ENCODE results near the gene ZCCHC18. TPM values are rescaled to one million over a fixed set of nuclear protein-coding genes. Genes with fewer than 3 reads are reported as not detected.

The ZCCHC18 gene
- total RNA-seq, 1 experiment from 2014 or later = not detected

DNA sequence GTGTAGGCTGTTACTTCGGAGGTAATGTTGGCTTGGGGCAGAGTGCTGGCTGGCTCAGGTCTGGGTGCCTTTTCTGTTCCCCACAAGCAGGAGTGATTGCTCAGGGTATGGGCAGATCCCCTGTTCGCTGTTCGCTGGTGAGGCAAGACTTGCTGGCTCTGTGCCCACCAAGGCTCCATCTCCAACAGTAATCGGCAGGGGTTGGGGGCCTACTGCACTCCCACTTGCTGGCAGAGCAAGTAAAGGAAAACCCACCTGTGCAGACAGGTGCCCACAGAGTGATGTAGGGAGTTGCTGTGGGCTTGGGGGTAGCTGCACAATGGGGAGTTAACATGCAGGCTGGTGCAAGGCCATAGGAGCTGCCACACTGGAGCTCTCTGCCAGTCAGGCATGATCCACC lies 28.3 kb upstream of the ZCCHC18 start:
- no TSS peak for BruUV-seq (replicated peaks)

More for the DNA sequence above, 28.3 kb upstream of the ZCCHC18 start:
- DNase-seq (ENCODE audit: low read depth, low spot score) (no peak), ATAC-seq (no peak)
- Histone ChIP-seq H3K79me2 (ENCODE audit: insufficient read depth, low read length) (no peaks in the 10 kb centered on the region), H4K20me1 (ENCODE audit: insufficient read depth) (no peaks in the 10 kb centered on the region), H3K4me2 (ENCODE audit: low read length) (no peak overlapping the region), H3K27me3 (ENCODE audit: insufficient read depth, low read length) (no peaks in the 10 kb centered on the region), H3K9me2 (ENCODE audit: insufficient read depth) (no peaks in the 10 kb centered on the region), H3K27ac (ENCODE audit: low read depth, low read length) (no peak overlapping the region), H3K9me3 (ENCODE audit: control insufficient read depth in 1 of 2, insufficient read depth in 1 of 2, low read depth in 1 of 2, low read length in 2 of 2) (no peaks in the 10 kb centered on the region), H3K4me3 (replicated peaks in 1 of 2; ENCODE audit: low read depth in 1 of 2, low read length in 2 of 2) (no peak overlapping the region), H3K9ac (ENCODE audit: low read length) (no peak overlapping the region), H3K36me3 (ENCODE audit: control insufficient read depth in 1 of 2, insufficient read depth in 2 of 2, low read length in 2 of 2) (no peaks in the 10 kb centered on the region), H2AFZ (ENCODE audit: low read depth, low read length, poor library complexity, severe bottlenecking) (no peak overlapping the region), H3K4me1 (ENCODE audit: control insufficient read depth in 1 of 2, insufficient read depth in 2 of 2, low read length in 2 of 2) (no peaks in the 10 kb centered on the region)
- no peak for TF ChIP-seq ZFX (IDR thresholded peaks at IDR 0.05)
- TF ChIP-seq, protein P1, sequence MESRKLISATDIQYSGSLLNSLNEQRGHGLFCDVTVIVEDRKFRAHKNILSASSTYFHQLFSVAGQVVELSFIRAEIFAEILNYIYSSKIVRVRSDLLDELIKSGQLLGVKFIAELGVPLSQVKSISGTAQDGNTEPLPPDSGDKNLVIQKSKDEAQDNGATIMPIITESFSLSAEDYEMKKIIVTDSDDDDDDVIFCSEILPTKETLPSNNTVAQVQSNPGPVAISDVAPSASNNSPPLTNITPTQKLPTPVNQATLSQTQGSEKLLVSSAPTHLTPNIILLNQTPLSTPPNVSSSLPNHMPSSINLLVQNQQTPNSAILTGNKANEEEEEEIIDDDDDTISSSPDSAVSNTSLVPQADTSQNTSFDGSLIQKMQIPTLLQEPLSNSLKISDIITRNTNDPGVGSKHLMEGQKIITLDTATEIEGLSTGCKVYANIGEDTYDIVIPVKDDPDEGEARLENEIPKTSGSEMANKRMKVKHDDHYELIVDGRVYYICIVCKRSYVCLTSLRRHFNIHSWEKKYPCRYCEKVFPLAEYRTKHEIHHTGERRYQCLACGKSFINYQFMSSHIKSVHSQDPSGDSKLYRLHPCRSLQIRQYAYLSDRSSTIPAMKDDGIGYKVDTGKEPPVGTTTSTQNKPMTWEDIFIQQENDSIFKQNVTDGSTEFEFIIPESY (IDR thresholded peaks at IDR 0.05; ENCODE audit: extremely low read depth, insufficient replicate concordance, low read length) = no peak
- TF ChIP-seq SRF (IDR thresholded peaks at IDR 0.05; ENCODE audit: low read depth) = no peak
- TF ChIP-seq YY1 (IDR thresholded peaks at IDR 0.05; ENCODE audit: extremely low read depth, insufficient replicate concordance, low read depth, low read length) = no peak
- no peak for TF ChIP-seq ELF1 (IDR thresholded peaks at IDR 0.05; ENCODE audit: borderline replicate concordance, low read depth)
- TF ChIP-seq, protein P2, sequence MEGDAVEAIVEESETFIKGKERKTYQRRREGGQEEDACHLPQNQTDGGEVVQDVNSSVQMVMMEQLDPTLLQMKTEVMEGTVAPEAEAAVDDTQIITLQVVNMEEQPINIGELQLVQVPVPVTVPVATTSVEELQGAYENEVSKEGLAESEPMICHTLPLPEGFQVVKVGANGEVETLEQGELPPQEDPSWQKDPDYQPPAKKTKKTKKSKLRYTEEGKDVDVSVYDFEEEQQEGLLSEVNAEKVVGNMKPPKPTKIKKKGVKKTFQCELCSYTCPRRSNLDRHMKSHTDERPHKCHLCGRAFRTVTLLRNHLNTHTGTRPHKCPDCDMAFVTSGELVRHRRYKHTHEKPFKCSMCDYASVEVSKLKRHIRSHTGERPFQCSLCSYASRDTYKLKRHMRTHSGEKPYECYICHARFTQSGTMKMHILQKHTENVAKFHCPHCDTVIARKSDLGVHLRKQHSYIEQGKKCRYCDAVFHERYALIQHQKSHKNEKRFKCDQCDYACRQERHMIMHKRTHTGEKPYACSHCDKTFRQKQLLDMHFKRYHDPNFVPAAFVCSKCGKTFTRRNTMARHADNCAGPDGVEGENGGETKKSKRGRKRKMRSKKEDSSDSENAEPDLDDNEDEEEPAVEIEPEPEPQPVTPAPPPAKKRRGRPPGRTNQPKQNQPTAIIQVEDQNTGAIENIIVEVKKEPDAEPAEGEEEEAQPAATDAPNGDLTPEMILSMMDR (IDR thresholded peaks at IDR 0.05 in 2 of 3, conservative IDR thresholded peaks at IDR 0.05 in 1 of 3; ENCODE audit: borderline replicate concordance in 1 of 3, insufficient read depth in 1 of 3, low read depth in 2 of 3, low read length in 2 of 3) = no peak
- no peak for TF ChIP-seq CEBPB (IDR thresholded peaks at IDR 0.05; ENCODE audit: low read depth)
- TF ChIP-seq CBX3 (IDR thresholded peaks at IDR 0.05; ENCODE audit: low read depth) = no peak
- TF ChIP-seq EGR1 (IDR thresholded peaks at IDR 0.05; ENCODE audit: low read depth) = no peak
- no peak for TF ChIP-seq POLR2A (IDR thresholded peaks at IDR 0.05; ENCODE audit: borderline replicate concordance, extremely low read depth, insufficient read depth, insufficient read length)
- TF ChIP-seq FOSL1 (IDR thresholded peaks at IDR 0.05; ENCODE audit: low read depth) = no peak
- no peak for TF ChIP-seq EZH2 (IDR thresholded peaks at IDR 0.05)
- no peak for TF ChIP-seq SP1 (IDR thresholded peaks at IDR 0.05; ENCODE audit: low read depth)
- no peak for TF ChIP-seq EZH2phosphoT487 (IDR thresholded peaks at IDR 0.05; ENCODE audit: borderline replicate concordance)
- TF ChIP-seq JUND (IDR thresholded peaks at IDR 0.05) = no peak
- TF ChIP-seq, protein P3, sequence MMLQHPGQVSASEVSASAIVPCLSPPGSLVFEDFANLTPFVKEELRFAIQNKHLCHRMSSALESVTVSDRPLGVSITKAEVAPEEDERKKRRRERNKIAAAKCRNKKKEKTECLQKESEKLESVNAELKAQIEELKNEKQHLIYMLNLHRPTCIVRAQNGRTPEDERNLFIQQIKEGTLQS (IDR thresholded peaks at IDR 0.05) = no peak
- no peak for TF ChIP-seq POLR2AphosphoS5 (IDR thresholded peaks at IDR 0.05; ENCODE audit: low read depth, low read length)
- RAD21 ChIA-PET (ENCODE audit: low non-redundant PET in 1 of 2, low total read pairs in 2 of 2, uncharacterized antibody in 2 of 2, unreplicated experiment in 2 of 2) = no interaction called here
- intact Hi-C loops (cut with micrococcal nuclease) = no loop called here
- CTCF ChIA-PET = no interaction called here
- POLR2A ChIA-PET = no interaction called here
